Mesenchymal stem cell (in vitro differentiated cells and primary cell): ENCODE results near the gene SMAP1.
"Not testable (repeated sequence)": the region's sequence is repeated elsewhere in the genome, so short reads cannot be mapped to it uniquely, and the experiment has no call there.

Experiments used
- DNase-seq: peaks from one replicate; pipeline ENCODE4 v3.0.0-alpha.2; 2013
- H2AFZ ChIP-seq: one replicate; pipeline ENCODE4 v1.6.1; 2013; ENCODE audit warnings: low read depth, mild to moderate bottlenecking, control low read depth, inconsistent platforms, low read length, moderate library complexity
- H2AK5ac ChIP-seq: 2 replicates; pipeline ENCODE4 v1.6.1; 2013; ENCODE audit warnings: low read length, moderate library complexity, mild to moderate bottlenecking, inconsistent platforms; ENCODE audit not compliant: severe bottlenecking
- H2BK120ac ChIP-seq: one replicate; pipeline ENCODE4 v1.6.1; 2013; ENCODE audit warnings: low read depth, mild to moderate bottlenecking, inconsistent platforms, low read length, moderate library complexity
- H2BK12ac ChIP-seq, 2 experiments: one replicate each; pipeline ENCODE4 v1.6.1; 2013; ENCODE audit warnings: inconsistent platforms in 2 of 2, low read length in 2 of 2, mild to moderate bottlenecking in 2 of 2, moderate library complexity in 2 of 2, control low read depth in 1 of 2
- H2BK15ac ChIP-seq: one replicate; pipeline ENCODE4 v1.6.1; 2013; ENCODE audit warnings: mild to moderate bottlenecking, low read depth, inconsistent platforms; ENCODE audit not compliant: poor library complexity, severe bottlenecking
- H2BK5ac ChIP-seq: 2 replicates; pipeline ENCODE4 v1.6.1; 2013; ENCODE audit warnings: low read depth, mild to moderate bottlenecking, low read length, control low read depth, inconsistent platforms; ENCODE audit not compliant: poor library complexity, severe bottlenecking
- H3K14ac ChIP-seq, 2 experiments: one replicate each; pipeline ENCODE4 v1.6.1; 2013; ENCODE audit warnings: inconsistent platforms in 2 of 2, low read length in 2 of 2, control low read depth in 1 of 2, mild to moderate bottlenecking in 1 of 2, moderate library complexity in 1 of 2
- H3K18ac ChIP-seq, 2 experiments: one replicate each; pipeline ENCODE4 v1.6.1; 2013; ENCODE audit warnings: inconsistent platforms in 2 of 2, low read length in 2 of 2, control low read depth in 1 of 2, low read depth in 1 of 2, mild to moderate bottlenecking in 1 of 2
- H3K23ac ChIP-seq, 2 experiments: one replicate each; pipeline ENCODE4 v1.6.1; 2013; ENCODE audit warnings: inconsistent platforms in 2 of 2, low read length in 2 of 2, mild to moderate bottlenecking in 2 of 2, moderate library complexity in 2 of 2, control low read depth in 1 of 2
- H3K27ac ChIP-seq: 2 replicates; pipeline ENCODE4 v1.5.1; 2013; ENCODE audit warnings: mild to moderate bottlenecking, moderate library complexity, low read length, control low read depth, inconsistent platforms; ENCODE audit not compliant: poor library complexity, severe bottlenecking
- H3K27me3 ChIP-seq, 2 experiments: 2 replicates each; pipeline versions ENCODE4 v1.6.1 to v1.7.0; 2013; ENCODE audit warnings: low read length in 2 of 2, mild to moderate bottlenecking in 2 of 2, moderate library complexity in 2 of 2, control low read depth in 1 of 2, inconsistent platforms in 1 of 2; ENCODE audit not compliant: control insufficient read depth in 1 of 2, insufficient read depth in 1 of 2
- H3K36me3 ChIP-seq, 2 experiments: 2 replicates each; pipeline versions ENCODE4 v1.6.1 to v1.7.0; 2013; ENCODE audit warnings: low read length in 2 of 2, control low read depth in 1 of 2, inconsistent platforms in 1 of 2, low read depth in 1 of 2, mild to moderate bottlenecking in 1 of 2; ENCODE audit not compliant: insufficient read depth in 2 of 2, control insufficient read depth in 1 of 2
- H3K4ac ChIP-seq, 2 experiments: one replicate each; pipeline ENCODE4 v1.6.1; 2013; ENCODE audit warnings: inconsistent platforms in 2 of 2, low read length in 2 of 2, mild to moderate bottlenecking in 2 of 2, moderate library complexity in 2 of 2, control low read depth in 1 of 2, low read depth in 1 of 2
- H3K4me1 ChIP-seq: 2 replicates; pipeline ENCODE4 v1.6.1; 2013; ENCODE audit warnings: low read depth, low read length, control low read depth; ENCODE audit not compliant: control insufficient read depth, insufficient read depth
- H3K4me2 ChIP-seq: 2 replicates; pipeline ENCODE4 v1.6.1; 2013; ENCODE audit warnings: low read length, mild to moderate bottlenecking, inconsistent platforms; ENCODE audit not compliant: poor library complexity, severe bottlenecking
- H3K4me3 ChIP-seq, 2 experiments: 2 replicates each; pipeline versions ENCODE4 v1.5.1 to v1.7.0; 2013; ENCODE audit warnings: low read length in 2 of 2, mild to moderate bottlenecking in 2 of 2, control low read depth in 1 of 2, low read depth in 1 of 2; ENCODE audit not compliant: insufficient read depth in 1 of 2
- H3K79me1 ChIP-seq: replicated peaks from 2 replicates; pipeline ENCODE4 v1.6.1; 2013; ENCODE audit warnings: mild to moderate bottlenecking, control low read depth, low read length, inconsistent platforms; ENCODE audit not compliant: poor library complexity, severe bottlenecking
- H3K9ac ChIP-seq: 2 replicates; pipeline ENCODE4 v1.7.0; 2013; ENCODE audit warnings: mild to moderate bottlenecking, low read length, moderate library complexity
- H3K9me3 ChIP-seq: 2 replicates; pipeline ENCODE4 v1.7.0; 2013; ENCODE audit warnings: mild to moderate bottlenecking, low read length; ENCODE audit not compliant: control insufficient read depth
- H4K8ac ChIP-seq: one replicate; pipeline ENCODE4 v1.6.1; 2013; ENCODE audit warnings: inconsistent platforms, mild to moderate bottlenecking, low read length, moderate library complexity
- H4K91ac ChIP-seq: one replicate; pipeline ENCODE4 v1.6.1; 2013; ENCODE audit warnings: mild to moderate bottlenecking, low read length, inconsistent platforms
- WGBS: methylation state at CpG from one replicate; pipeline ENCODE4 v1.1.7; 2013; ENCODE audit warnings: mixed read lengths; 5-methylcytosine and 5-hydroxymethylcytosine counted together

SMAP1 gene

GRCh38 chr6:70735513-70735912 is 67.8 kb downstream of the SMAP1 start:
- H2BK15ac ChIP-seq, result no peak overlapping the region
- peaks cover 5 to 15% of the 10 kb centered on the region in 2 experiments for H3K36me3 ChIP-seq
- H2BK5ac ChIP-seq, result no peak overlapping the region
- no peak overlapping the region for H3K18ac ChIP-seq
- H3K9ac ChIP-seq, result no peak overlapping the region
- no peak overlapping the region for H3K27ac ChIP-seq
- H3K4me1 ChIP-seq, result no peaks in the 10 kb centered on the region
- no peak overlapping the region for H4K8ac ChIP-seq
- no peaks in the 10 kb centered on the region for H3K9me3 ChIP-seq
- no peak for DNase-seq
- no peak overlapping the region for H3K4ac ChIP-seq
- peaks cover 12% of the 10 kb centered on the region for H3K79me1 ChIP-seq
- no peak overlapping the region for H3K4me3 ChIP-seq
- no peak overlapping the region for H2AK5ac ChIP-seq
- H3K27me3 ChIP-seq, result no peaks in the 10 kb centered on the region
- 96% methylated on average over 5 of the region's 6 CpGs for whole genome bisulfite sequencing
- no peak overlapping the region for H3K4me2 ChIP-seq
- no peak overlapping the region for H3K14ac ChIP-seq
- no peak overlapping the region for H2AFZ ChIP-seq
- no peak overlapping the region for H2BK12ac ChIP-seq
- no peak overlapping the region for H2BK120ac ChIP-seq
- H3K23ac ChIP-seq, result no peak overlapping the region
- H4K91ac ChIP-seq, result no peak overlapping the region

GRCh38 chr6:70738028-70738427 is 70.3 kb downstream of the SMAP1 start:
- Histone ChIP-seq H3K9me3 (no peaks in the 10 kb centered on the region), H2BK5ac (no peak overlapping the region)
- 100% methylated on average over 1 of the region's 2 CpGs for WGBS

GRCh38 chr6:70739534-70739933 is 71.9 kb downstream of the SMAP1 start:
- Histone ChIP-seq H3K4me1 (no peaks in the 10 kb centered on the region), H2AK5ac (no peak overlapping the region), H3K4me2 (no peak overlapping the region), H3K27ac (no peak overlapping the region), H3K4ac (no peak overlapping the region), H4K8ac (no peak overlapping the region), H3K23ac (no peak overlapping the region), H4K91ac (no peak overlapping the region), H3K4me3 (no peak overlapping the region), H2AFZ (no peak overlapping the region), H3K36me3 (peaks cover 8 to 17% of the 10 kb centered on the region in 2 experiments), H3K9ac (no peak overlapping the region), H2BK15ac (no peak overlapping the region), H2BK5ac (peak overlapping the region; percentile 31), H2BK120ac (no peak overlapping the region), H3K79me1 (peaks cover 9% of the 10 kb centered on the region), H2BK12ac (no peak overlapping the region), H3K14ac (no peak overlapping the region), H3K9me3 (no peaks in the 10 kb centered on the region), H3K18ac (no peak overlapping the region), H3K27me3 (no peaks in the 10 kb centered on the region)
- WGBS, result no CpG with 5 or more reads among the region's 2 CpGs
- DNase-seq, result no peak

More at GRCh38 chr6:70738028-70738427, 70.3 kb downstream of the SMAP1 start:
- H4K91ac ChIP-seq, result no peak overlapping the region
- no peaks in the 10 kb centered on the region for H3K27me3 ChIP-seq
- H2AFZ ChIP-seq, result no peak overlapping the region
- H3K36me3 ChIP-seq, result peaks cover 13 to 25% of the 10 kb centered on the region in 2 experiments
- no peak overlapping the region for H2BK12ac ChIP-seq
- H3K4ac ChIP-seq, result no peak overlapping the region
- H3K79me1 ChIP-seq, result peaks cover 12% of the 10 kb centered on the region
- no peak overlapping the region for H3K4me2 ChIP-seq
- no peak overlapping the region for H4K8ac ChIP-seq
- no peak overlapping the region for H3K14ac ChIP-seq
- no peaks in the 10 kb centered on the region for H3K4me1 ChIP-seq
- no peak overlapping the region for H2BK120ac ChIP-seq
- no peak overlapping the region for H3K4me3 ChIP-seq
- H2BK15ac ChIP-seq, result no peak overlapping the region
- H2AK5ac ChIP-seq, result no peak overlapping the region
- no peak for DNase-seq
- H3K18ac ChIP-seq, result no peak overlapping the region
- no peak overlapping the region for H3K23ac ChIP-seq
- no peak overlapping the region for H3K27ac ChIP-seq
- no peak overlapping the region for H3K9ac ChIP-seq

- H4K91ac ChIP-seq, H3K14ac ChIP-seq, H3K4me2 ChIP-seq, H3K27ac ChIP-seq, H2AK5ac ChIP-seq, H2BK120ac ChIP-seq, H3K4ac ChIP-seq, H2BK15ac ChIP-seq, DNase-seq, H2AFZ ChIP-seq, H4K8ac ChIP-seq, H3K18ac ChIP-seq, H3K4me1 ChIP-seq, H3K79me1 ChIP-seq, H3K23ac ChIP-seq, H3K9me3 ChIP-seq, H3K4me3 ChIP-seq, H3K9ac ChIP-seq, H3K27me3 ChIP-seq, H2BK12ac ChIP-seq, H2BK5ac ChIP-seq: not testable (repeated sequence)
- H3K36me3 ChIP-seq, result peaks cover 8 to 12% of the 10 kb centered on the region in 2 experiments
- WGBS, result 97% methylated on average over 2 of the region's 2 CpGs
Observed at GRCh38 chr6:70740746-70741145, 73.1 kb downstream of the SMAP1 start.
